ENCODE measurements around the gene ITPKB.
"Not testable (repeated sequence)": the region's sequence is repeated elsewhere in the genome, so short reads cannot be mapped to it uniquely, and the experiment has no call there.

The ITPKB gene

DNA sequence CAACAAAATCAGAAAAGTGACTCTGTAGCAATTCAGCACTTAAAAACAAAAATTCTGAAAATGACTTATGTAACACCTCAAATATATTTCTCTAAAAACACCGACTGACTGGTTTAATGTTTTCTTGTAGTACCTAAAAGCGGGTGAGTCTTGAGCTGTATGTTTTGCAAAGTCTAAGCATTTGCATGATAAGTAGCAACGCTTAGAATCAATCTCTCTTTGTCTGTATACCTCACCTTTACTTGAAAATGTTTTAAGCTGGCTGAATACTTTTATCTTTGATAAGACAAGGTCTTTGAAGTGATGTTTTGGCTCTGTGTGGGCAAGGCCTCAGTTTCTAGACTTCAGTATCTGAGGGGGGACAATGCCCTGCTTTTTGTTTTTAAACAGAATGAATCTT, 8.2 kb downstream of the ITPKB start:
- no peak for DNase-seq (ENCODE audit: low read depth, low spot score)

DNA sequence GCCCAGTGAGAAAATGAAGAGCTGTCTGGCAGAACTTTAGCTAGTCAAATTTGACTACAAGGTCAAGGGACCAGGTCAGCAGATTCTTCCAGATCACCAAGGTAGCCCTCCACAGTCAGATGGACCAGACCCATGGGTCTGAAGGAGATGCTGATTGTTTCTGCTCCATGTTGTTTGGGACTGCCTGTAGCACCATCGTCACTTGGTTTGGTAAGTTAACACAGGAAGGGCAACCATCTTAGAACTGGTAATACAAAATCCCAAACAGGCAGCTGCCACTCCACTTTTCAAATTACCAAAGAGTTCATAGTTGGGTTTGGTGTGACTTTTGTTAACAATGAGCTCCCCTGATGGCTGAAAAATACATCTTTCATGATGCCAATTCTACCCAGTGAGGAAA, 9.0 kb downstream of the ITPKB start:
- DNase-seq (ENCODE audit: low read depth, low spot score), result no peak

GRCh38 chr1:226728448-226728847, 10.6 kb downstream of the ITPKB start:
- no peak for DNase-seq (ENCODE audit: low read depth, low spot score)

DNA sequence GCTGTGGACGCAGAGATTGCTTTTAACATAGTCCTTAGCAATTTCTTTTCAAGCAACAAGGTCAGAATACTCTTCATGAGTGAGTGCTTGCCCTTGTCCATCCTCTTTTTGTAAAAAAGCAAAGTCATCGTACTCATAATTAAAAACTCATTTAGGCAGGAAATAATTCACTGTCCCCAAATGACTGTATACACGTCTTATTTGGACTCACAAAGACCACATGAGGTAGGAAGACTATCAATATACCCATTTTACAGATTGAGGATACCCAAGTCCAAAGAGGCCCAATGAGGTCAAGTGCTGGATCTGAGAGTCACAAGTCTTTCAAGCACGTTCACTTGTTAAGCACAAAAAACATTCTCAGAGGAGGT, 13.2 kb downstream of the ITPKB start:
- no peak for DNase-seq (ENCODE audit: low read depth, low spot score)

DNA sequence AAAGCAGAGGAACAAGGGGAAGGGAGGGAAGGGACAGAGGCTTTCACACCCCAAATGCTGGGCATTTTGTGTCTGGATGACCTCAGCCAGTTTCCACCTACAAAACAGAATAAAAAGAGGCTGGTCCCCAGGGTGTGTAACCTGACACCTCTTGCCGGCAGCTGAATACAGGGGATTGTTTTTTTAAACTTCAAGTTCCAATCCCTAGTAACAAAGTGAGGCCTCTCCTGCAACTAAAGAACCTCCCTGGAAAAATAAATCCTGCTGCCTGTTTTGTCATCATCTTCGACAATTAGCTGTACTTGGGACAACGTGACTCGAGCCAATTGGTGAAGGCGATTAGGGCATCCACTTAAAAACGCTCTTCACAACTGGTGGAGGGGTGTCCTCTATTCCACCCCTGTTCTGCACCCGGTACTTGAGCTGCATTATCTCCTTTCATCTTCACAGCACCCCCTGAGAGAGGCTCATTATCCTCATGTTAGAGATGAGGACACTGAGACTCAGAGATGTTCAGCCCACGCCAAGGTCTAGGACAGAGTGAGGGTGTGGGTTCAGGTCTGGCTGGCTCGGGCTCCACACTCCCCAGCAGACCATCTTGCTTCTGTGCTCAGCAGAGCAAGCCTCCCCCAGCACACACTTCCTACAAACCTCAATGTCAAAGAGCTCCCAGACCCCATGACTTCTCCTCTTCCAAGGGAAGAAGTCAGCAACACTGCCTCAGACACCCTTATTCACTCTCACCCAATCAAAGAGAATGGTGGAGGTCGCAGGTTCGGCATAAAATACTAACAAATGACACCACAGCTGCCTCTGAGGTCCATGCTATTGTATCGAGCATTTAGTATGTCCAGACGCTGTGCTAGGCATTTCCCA, 15.2 kb downstream of the ITPKB start:
- no peak for DNase-seq (ENCODE audit: low read depth, low spot score)

DNA sequence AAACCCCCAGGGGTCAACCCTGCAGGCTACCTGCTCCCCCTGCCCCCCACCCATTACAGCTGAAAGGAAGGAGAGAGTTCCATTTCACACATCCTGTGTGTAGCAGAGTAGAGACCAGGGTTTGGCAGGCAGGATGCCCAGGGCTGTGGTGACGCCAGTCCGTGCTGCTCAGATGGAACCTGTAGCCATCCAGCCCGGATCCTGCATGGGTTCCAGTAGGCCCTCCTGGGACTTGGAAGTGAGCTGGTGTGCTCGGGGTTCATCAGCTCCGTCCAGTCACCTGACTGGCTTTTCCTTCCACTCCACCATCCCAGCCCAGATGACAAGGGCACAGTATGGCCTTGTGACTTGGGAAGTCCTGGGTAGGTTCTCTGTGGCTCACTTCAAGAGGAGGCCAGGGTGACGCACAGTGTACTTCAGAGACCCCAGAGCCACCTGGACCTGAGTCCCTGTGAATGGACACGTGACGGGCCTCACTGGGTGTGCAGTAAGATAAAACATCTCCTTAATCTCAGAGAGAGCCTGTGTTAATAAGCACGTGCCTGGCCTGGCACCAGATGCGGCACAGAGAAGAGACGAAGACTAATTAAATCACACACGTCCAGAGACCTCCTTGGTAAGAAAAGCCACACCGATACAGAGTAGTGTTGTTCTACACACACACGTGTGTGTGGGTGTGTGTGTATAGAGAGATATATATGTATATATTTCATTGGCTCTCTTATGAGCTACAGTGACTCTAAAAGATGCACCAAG, 16.0 kb downstream of the ITPKB start:
- DNase-seq (ENCODE audit: low read depth, low spot score), result no peak

DNA sequence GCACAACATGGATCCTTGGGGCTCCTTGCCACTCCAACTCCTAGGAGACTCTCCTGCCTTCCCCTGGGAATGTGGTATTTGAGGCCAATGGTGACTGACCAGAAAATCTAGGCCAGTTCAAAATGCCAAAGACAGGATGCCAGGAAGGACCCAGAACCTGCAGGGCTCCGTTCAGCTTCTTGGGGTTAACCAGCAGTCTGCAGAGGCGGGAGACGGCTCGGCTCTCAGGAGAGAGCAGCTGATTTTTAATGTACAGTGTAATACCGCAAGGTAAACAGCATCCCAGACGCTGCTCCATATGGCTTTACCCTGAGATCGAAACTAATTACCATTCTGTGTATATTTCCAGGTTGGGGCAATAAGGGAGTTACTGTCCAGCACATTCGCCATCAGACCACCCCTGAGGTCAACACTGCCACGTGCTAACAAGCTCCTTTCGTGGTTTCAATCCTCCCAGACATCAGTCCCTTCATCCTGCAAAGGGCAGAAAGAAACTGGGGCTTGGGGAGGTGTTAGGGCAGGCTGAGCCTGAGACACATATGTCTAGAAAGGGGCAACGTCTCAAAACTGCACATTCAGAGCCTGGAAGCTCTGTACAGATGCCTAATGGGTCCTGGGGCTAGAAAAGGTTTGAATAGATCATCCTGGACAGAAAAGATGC, 16.7 kb downstream of the ITPKB start:
- DNase-seq (ENCODE audit: low read depth, low spot score), result no peak

DNA sequence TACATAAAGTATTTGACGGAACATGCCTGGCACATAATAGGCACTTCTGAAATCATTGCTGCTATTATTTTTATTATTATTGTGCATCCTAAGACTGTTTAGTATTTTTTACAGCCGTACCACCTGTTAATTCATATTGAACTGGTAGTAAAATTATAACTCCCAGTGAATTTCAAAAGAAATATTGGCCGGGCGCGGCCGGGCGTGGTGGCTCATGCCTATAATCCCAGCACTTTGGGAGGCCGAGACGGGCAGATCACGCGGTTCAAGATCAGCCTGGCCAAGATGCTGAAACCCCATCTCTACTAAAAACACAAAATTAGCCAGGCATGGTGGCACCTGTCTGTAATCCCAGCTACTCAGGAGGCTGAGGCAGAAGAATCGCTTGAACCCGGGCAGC, 18.5 kb downstream of the ITPKB start:
- not testable (repeated sequence) for DNase-seq (ENCODE audit: low read depth, low spot score)

DNA sequence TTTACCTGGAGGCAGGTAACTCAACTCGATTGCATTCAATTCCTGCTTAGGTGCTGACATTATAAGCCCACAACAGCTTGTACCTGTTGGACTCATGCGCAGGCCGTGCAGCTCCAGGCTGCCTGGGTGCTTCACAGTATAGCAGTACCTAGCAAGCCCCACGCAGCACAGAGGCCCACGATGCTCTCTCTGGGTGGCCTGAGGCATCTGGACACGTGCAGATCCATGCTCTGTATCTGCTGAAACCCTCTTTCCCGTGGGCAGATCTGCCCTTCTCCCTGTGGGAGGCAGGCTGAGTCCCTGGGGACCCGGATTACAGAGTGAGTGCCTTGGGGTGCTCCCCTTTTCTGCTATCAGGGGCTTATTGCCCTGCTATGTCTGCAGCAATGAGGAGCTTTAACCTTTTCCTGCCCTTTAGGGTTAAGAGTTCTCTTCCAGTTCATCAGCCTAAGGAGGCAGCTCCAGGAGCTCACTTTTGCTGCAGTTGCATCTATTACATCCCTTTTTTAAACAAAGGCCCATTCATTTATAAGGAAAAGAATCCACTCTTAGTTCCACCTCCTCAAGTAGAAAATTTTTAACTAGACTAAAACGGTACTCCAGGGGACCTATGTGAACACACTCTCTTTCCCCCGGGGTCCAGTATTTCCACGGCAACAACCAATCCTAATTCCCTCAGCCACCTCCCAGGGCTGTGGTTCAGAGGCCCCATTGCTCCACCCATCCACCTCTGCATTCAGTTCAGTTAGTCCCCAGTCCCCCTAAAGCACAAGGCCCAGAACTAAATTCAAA, 19.3 kb downstream of the ITPKB start:
- DNase-seq (ENCODE audit: low read depth, low spot score), result no peak

DNA sequence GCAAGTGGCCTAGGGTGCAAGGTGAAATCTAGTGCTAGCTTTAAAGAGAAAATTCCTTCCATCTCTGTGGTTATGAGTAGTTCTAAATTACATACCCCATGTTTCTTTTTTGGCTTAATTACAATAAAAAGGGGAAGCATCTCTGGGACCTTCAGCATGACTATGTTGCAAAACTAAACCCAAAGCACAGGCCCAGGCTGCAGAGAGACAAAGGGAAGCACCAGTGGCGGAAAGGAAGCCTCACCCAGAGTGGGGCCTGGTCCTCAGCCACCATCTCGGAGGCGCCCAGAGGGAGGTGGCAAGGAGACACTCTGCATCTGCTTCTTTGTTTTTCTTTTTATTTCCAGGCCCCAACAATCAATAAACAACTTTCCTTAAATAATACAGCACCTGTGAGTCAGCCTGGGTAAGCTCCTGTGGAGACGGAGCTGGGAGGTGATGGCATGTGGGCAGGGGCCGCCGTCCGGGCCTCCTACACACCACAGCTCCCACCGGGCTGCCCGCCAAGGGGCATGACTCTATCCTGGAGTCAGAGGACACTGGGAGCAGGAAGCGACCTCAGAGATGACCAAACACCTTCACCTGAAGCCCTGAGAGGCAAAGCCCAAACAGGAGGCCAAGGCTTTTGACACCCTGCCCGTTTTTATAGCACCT, 21.7 kb downstream of the ITPKB start:
- DNase-seq (ENCODE audit: low read depth, low spot score), result no peak

DNA sequence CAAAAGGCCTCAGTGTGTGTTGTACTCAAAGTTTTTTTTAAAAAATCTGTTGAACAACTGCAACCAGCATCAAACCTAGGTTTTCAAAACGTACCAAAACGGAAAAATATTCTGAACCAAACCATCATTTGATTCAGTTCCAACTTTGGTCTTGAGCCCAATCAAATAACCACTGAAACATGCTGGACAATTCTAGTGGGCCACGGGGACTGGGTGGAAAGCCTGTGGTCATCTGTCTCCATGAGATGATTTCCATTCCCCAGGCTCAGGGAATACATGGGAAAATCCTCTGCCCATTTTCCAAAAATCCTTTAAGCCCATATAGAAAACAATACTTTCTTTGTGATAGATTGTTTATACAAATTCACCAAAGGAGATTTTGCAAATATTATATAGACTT, 22.5 kb downstream of the ITPKB start:
- no peak for DNase-seq (ENCODE audit: low read depth, low spot score)

DNA sequence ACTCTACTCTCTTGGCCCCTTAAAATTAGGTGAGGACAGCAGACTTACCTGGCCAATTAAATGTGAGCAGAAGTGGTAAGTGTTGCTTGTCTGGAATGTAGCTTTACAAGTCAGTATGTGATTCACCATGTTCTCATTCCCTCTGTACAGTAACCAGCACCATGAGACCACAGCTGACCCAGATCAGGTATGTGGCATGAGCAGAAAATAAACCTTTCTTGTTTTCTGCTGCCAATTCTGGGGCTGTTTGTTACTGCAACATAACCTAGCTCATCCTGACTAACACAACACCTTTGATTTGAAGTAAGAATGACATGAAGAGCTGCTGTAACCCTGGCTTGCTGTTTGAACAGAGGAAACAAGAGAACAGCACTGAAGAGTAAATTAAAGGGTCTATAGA, 24.9 kb downstream of the ITPKB start:
- no peak for DNase-seq (ENCODE audit: low read depth, low spot score)

- DNase-seq (ENCODE audit: low read depth, low spot score), result no peak
Measured at GRCh38 chr1:226712742-226713419, 26.2 kb downstream of the ITPKB start.

- DNase-seq (ENCODE audit: low read depth, low spot score), result peak; percentile 34
Measured at GRCh38 chr1:226711976-226712741, 26.9 kb downstream of the ITPKB start.

DNA sequence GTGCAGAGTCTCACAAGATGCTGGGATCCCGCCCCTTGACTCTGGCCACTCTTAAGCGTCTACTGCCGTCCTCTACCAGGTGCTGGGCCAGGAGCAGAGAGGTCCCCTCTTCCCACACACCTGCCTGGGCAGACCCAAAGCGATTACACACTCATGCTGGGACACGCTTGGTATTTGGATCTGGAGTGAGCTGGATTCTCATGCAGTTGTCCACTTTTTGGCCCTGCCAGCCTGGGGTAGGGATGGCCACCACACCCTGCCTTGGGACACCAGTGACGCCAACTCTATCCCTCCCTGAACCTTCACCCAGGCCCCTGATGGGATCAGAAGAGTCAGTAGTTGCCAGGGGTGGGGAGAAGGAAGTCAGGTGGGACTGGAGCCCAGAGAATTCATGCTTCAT, 28.6 kb downstream of the ITPKB start:
- DNase-seq (ENCODE audit: low read depth, low spot score), result no peak

DNA sequence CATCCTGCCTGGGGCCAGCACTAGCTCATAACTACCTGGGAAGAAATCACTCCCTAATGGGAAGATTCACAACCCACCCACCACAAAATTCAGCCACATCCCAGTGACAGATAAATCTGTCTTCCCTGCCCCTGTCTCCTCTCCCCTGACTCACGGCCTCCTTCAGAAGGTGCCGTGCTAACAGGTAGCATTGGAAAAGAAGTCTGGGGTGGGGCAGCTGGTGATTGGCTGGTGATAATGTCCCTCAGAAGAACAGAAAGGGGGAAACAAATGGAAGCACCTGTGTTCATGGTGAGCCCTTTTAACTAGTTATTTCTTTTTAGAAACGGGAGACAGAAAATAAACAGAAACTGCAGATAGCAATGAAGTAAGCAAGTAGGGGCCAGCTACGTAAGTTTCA, 29.1 kb downstream of the ITPKB start:
- DNase-seq (ENCODE audit: low read depth, low spot score), result no peak

DNA sequence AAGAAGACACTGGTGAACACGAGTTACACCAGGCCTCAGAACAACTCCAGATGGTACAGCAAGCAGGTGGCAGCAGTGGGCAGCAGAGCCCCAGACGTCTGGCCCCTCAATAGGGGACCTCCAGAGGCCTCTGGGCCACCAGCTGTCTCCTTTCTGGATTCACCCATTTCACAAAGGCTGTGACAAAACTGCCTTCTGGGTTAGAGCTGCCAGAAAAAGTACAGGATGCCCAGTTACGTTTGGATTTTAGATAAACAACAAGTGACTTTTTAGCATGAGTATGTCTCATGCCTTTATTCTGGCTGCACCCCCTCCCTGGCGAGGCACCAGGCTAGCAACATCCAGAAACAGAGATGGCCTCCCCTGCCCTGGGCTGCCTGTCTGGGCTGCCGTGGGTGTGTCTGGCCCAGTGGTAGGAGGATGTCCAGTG, 30.1 kb downstream of the ITPKB start:
- no peak for DNase-seq (ENCODE audit: low read depth, low spot score)

GRCh38 chr1:226708342-226708780, 30.7 kb downstream of the ITPKB start:
- no peak for DNase-seq (ENCODE audit: low read depth, low spot score)

DNA sequence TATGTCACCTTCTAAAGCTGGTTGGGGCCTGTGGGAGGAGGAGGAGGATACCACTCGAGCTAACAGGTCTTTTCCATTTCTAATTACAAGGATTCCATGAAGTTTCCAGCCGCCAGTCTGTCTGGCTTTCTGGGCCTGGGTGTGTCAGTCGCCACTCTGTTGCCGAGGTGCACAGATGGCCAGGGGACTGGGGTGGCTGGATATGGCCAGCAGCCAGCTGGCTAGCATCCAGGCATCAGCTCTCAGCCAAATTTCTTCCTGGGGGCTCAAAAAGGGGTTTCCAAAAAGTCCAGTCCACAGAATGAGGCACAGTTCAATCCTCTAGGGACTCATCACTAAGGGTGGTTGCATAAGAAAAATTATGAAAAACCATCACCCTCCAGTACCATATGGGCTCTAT, 32.4 kb downstream of the ITPKB start:
- DNase-seq (ENCODE audit: low read depth, low spot score), result no peak

Data from activated CD4-positive, CD25-positive, alpha-beta regulatory T cell treated with anti-CD3 and anti-CD28 coated beads, Interleukin-2, amount 50 U/mL, for 16 hours (primary cell).